ENCODE results near the gene FAM186B.

GRCh38 chr12:49585477-49586459, 19.7 kb downstream of the FAM186B start:
- TF ChIP-seq STAT5B (CRISPR knock-in tag; IDR thresholded peaks at IDR 0.05): no peak
- no peak for TF ChIP-seq NPAS2 (CRISPR knock-in tag; IDR thresholded peaks at IDR 0.05; ENCODE audit: borderline replicate concordance)
- no peak for TF ChIP-seq TBP (CRISPR knock-in tag; IDR thresholded peaks at IDR 0.05)
- no peak for TF ChIP-seq SP1 (IDR thresholded peaks at IDR 0.05)
- TF ChIP-seq SP1 (CRISPR knock-in tag; IDR thresholded peaks at IDR 0.05): no peak
- TF ChIP-seq STAG1 (CRISPR knock-in tag; IDR thresholded peaks at IDR 0.05): no peak
- TF ChIP-seq TRIM24 (CRISPR knock-in tag; IDR thresholded peaks at IDR 0.05): no peak
